Activated CD8-positive, alpha-beta memory T cell treated with anti-CD3 and anti-CD28 coated beads for 36 hours (primary cell): ENCODE measurements around the gene TEAD4. TPM values are rescaled to one million over a fixed set of nuclear protein-coding genes. Genes with fewer than 3 reads are reported as not detected.

Source experiments
- CTCF ChIA-PET: fragments of 350-600 bp; sonication (Branson Sonifier 250); formaldehyde crosslinking; loops from one replicate; lab custom pipeline; 2021; ENCODE audit warnings: antibody characterized with exemption; lab: Charles Lee
- POLR2A ChIA-PET: fragments of 350-600 bp; sonication (Branson Sonifier 250); formaldehyde crosslinking; loops from one replicate; lab custom pipeline; 2021; ENCODE audit warnings: antibody characterized with exemption; lab: Charles Lee
- total RNA-seq, 2 experiments: library from RNA; stranded (reverse); gene quantifications; one replicate each; pipeline ENCODE4 v1.2.3, GENCODE V29; 2021

TEAD4 gene
- total RNA-seq, 2 experiments from 2014 or later, result 2.2 to 2.4 TPM

DNA sequence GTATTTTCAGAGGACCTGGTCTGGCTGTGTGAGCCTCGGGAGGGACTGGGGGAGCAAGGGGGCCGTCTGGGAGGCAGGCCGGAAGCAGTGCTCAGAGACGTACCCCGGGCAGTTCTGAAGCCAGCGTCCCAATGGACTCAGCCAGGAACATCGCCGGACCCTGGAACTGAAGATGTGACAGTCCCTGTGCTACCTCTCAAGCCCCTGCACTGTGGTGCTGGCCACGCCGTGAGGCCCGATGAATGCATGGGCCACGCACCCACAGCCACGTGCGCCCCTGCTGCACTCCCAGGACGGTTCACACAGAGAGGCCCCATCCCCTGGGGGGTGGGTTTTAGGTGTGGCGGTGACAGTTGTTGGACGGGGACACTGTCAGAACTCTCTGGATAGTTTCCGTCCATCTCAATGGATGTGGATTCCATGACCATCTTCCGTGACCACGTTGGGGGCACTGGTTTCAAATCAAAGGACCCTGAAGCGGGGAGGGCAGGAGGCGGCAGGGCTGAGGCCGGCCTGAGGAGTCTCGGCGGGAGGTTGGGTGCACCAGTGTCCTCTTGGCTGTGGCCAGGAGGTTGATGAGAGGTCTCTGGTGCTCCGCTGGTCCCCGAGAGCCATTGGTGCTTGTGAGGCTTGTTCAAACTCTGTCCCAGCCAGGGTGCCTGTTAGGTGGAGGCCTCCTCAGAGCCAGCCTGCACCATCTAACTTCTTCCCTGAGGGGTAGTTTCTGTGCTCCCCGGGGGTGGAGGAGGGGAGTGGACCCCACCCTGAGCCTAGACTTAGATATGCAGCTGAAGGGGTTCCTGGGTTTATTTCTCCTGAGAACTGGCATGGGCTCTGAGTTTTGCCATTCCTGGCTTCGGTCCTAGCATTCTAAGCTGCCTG is 81.7 kb downstream of the TEAD4 start:
- POLR2A ChIA-PET, result no interaction called here
- CTCF ChIA-PET, result interaction anchor here (0.6 to 1.0 kb wide), 2 partner anchors 25 to 117 kb away, joined by 3 read pairs; no protein-coding TSS in a partner anchor

- ChIA-PET CTCF (interaction anchor here (0.8 to 1.1 kb wide), 4 partner anchors 26 to 196 kb away, joined by 3 to 6 read pairs (median 3); no protein-coding TSS in a partner anchor), POLR2A (no interaction called here)
Observed at GRCh38 chr12:3041558-3042164, 82.5 kb downstream of the TEAD4 start.

GRCh38 chr12:3042394-3042793 is 83.2 kb downstream of the TEAD4 start:
- CTCF ChIA-PET, result interaction anchor here (0.8 to 1.1 kb wide), 3 partner anchors 28 to 197 kb away, joined by 3 to 6 read pairs (median 3); no protein-coding TSS in a partner anchor
- POLR2A ChIA-PET, result no interaction called here

DNA sequence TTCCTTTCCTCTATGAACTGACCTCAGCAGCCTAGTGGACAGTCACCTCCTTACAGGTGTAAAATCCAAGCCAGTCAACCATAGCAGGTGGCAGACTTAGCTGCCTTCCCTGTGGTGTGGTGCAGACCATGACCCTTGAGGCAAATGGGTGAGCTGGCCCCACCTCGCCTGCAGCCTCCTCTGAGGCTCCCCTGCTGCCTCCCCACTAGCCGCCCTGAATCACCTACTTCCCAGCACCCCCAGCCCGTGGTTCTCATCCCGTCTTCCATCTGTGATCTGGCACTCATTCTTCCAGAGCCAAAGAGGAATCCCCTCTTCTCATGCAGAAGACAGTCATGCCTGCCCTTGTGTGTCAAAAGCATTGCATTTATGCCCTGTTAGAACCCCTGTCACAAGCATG is 83.6 kb downstream of the TEAD4 start:
- CTCF ChIA-PET, result interaction anchor here (0.5 to 0.8 kb wide), 2 partner anchors 27 to 177 kb away, joined by 3 to 4 read pairs; no protein-coding TSS in a partner anchor
- POLR2A ChIA-PET, result no interaction called here

DNA sequence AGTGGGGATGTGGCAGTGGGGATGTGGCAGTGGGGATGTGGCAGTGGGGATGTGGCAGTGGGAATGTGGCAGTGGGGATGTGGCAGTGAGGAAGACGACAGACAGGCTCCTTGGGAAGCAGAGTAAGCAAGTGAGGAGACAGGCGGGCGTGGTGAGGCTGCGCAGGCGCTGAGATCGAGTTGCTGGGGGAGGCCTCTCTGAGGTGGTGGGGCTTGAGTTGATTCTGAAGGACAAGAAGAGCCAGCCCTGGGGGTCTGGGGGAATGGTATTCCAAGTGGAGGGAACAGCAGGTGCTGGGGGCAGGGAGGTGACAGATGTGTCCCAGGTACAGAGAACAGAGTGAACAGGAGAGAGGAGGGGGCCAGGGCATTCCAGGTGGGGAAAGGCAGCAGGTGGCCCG is 84.2 kb downstream of the TEAD4 start:
- POLR2A ChIA-PET, result no interaction called here
- CTCF ChIA-PET, result no interaction called here

GRCh38 chr12:3044141-3044630 is 85.0 kb downstream of the TEAD4 start:
- ChIA-PET CTCF (no interaction called here), POLR2A (no interaction called here)

- ChIA-PET POLR2A (no interaction called here), CTCF (no interaction called here)
Observed at GRCh38 chr12:3045494-3045893, 86.3 kb downstream of the TEAD4 start.

DNA sequence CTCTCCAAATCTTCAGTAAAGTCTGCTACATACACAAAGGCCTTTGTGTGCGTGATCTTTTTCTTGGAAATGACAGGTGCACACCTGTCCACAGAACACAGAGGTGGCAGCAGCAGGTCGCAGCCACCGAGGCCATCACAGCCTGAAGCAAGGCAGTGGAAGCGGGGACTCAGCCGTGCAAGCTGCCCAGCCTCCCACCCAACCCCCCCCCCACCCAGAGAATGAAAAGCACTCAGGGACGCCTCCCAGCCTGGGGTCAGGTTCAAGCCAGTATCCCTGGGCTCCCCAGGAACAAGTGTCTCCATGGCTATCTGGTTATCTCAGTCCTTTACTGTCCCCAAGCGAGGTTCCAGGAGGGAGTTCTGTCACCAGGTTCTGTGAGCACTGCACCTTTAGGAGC is 86.8 kb downstream of the TEAD4 start:
- ChIA-PET POLR2A (no interaction called here), CTCF (no interaction called here)

- ChIA-PET CTCF (no interaction called here), POLR2A (no interaction called here)
Observed at GRCh38 chr12:3046441-3047200, 87.4 kb downstream of the TEAD4 start.

DNA sequence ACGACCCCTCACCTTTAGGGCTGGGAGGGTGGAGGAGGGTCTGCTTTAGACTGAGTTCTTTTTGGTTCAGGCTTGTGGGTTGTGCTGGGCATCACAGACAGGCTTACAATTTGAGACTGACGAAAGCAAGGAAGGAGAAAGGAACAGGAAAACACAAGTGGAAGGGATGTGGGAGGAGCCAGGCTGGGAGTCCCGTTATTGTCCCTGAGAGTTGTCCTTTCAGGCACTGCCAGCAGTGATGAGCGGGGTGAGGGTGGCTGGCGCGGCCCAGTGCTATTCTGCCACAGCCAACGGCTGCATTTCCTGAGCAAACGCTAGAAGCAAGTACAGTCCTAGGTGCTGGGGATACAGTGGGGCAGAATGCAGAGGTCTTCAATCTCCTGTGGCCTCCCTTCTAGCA is 88.8 kb downstream of the TEAD4 start:
- ChIA-PET CTCF (no interaction called here), POLR2A (no interaction called here)

DNA sequence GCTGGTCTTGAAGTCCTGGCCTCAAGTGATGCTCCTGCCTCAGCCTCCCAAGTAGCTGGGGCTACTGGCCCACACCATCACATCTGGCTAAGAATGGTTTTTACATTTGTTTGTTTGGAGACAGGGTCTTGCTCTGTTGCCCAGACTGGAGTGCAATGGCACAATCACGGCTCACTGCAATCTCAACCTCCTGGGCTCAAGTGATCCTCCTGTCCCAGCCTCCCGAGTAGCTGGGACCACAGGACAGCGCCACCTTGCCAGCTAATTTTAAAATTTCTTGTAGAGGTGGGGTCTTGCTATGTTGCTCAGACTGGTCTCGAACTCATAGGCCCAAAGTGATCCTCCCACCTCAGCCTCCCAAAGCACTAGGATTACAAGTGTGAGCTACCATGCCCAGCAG is 89.3 kb downstream of the TEAD4 start:
- ChIA-PET POLR2A (no interaction called here), CTCF (no interaction called here)

- CTCF ChIA-PET, result no interaction called here
- POLR2A ChIA-PET, result no interaction called here
Observed at GRCh38 chr12:3049176-3049575, 90.0 kb downstream of the TEAD4 start.

- CTCF ChIA-PET, result no interaction called here
- POLR2A ChIA-PET, result no interaction called here
Observed at GRCh38 chr12:3049611-3050249, 90.5 kb downstream of the TEAD4 start.

- POLR2A ChIA-PET, result no interaction called here
- CTCF ChIA-PET, result no interaction called here
Observed at GRCh38 chr12:3054374-3054773, 95.2 kb downstream of the TEAD4 start.

- POLR2A ChIA-PET, result no interaction called here
- CTCF ChIA-PET, result interaction anchor here (0.5 kb wide), 1 partner anchor 1266 kb away, joined by 3 read pairs; no protein-coding TSS in a partner anchor
Observed at GRCh38 chr12:3055026-3055703, 96.0 kb downstream of the TEAD4 start.

DNA sequence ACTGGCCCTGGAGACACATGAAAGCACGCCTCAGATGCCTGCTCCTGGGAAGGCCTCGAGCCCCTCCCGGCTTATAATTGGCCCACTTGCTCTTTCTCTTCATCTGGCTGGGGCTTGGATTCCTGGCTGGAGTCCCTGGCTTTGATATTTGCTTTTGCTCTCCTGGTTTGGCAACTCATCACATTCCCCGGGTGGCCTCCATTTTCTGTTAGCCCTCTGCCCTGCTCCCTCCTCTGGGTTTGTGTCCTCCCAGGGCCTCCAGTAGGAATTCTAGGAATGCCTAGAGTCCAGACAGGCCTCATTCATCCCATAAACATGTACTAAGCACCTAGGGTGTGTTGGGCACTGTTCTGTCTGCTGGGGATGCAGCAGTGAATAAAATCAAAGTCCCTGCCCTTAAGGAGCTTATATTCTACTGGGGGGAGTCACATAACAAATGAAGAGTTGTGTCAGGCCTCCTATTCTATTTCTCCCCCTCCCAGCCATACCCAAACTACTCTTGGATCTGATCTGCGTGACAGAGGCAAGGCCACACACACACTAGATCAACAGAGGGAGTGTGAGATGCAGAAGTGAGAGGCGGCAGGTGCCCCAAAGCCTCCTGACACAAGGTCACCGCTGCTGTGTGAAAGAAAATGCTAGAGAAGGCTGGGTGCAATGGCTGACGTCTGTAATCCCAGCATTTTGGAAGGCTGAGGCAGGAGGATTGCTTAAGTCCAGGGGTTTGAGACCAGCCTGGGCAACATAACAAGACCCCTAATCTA is 96.7 kb downstream of the TEAD4 start:
- POLR2A ChIA-PET, result no interaction called here
- CTCF ChIA-PET, result interaction anchor here (0.5 kb wide), 1 partner anchor 1267 kb away, joined by 3 read pairs; no protein-coding TSS in a partner anchor

- ChIA-PET POLR2A (no interaction called here), CTCF (no interaction called here)
Observed at GRCh38 chr12:3061059-3061458, 101.9 kb downstream of the TEAD4 start.
